HEK293T (cell line): Measurements from ENCODE around the gene AGMO.

ENCODE experiments used
- CTCF ChIA-PET: fragments of 350-600 bp; formaldehyde crosslinking; extraction: SDS; loops from one replicate; lab custom pipeline; 2021; ENCODE audit warnings: antibody characterized with exemption, inconsistent platforms; lab: Yijun Ruan, JAX
- POLR2A ChIA-PET: fragments of 350-600 bp; formaldehyde crosslinking; extraction: SDS; loops from one replicate; lab custom pipeline; 2020; ENCODE audit warnings: antibody characterized with exemption, inconsistent platforms; lab: Yijun Ruan, JAX
- DNase-seq: peaks from one replicate; pipeline ENCODE4 v3.0.0; 2012; ENCODE audit warnings: mixed read lengths; ENCODE audit errors: extremely low spot score
- ARNT ChIP-seq: fragments of 450-650 bp; IDR thresholded peaks from 2 replicates; pipeline ENCODE4 v1.6.1; 2017; ENCODE audit warnings: mild to moderate bottlenecking
- BHLHE40 ChIP-seq: fragments of 450-650 bp; IDR thresholded peaks from 2 replicates; pipeline ENCODE4 v1.6.1; 2016; ENCODE audit warnings: mild to moderate bottlenecking, moderate library complexity, borderline replicate concordance
- CTBP1 ChIP-seq: fragments of 450-650 bp; IDR thresholded peaks from 2 replicates; pipeline ENCODE4 v1.6.1; 2016; ENCODE audit warnings: borderline replicate concordance
- ELF4 ChIP-seq: fragments of 450-650 bp; IDR thresholded peaks from 2 replicates; pipeline ENCODE4 v1.6.1; 2017; ENCODE audit warnings: antibody characterized with exemption
- FOXA1 ChIP-seq: fragments of 450-650 bp; IDR thresholded peaks from 2 replicates; pipeline ENCODE4 v1.6.1; 2016; ENCODE audit warnings: mild to moderate bottlenecking
- FOXK2 ChIP-seq: fragments of 450-650 bp; IDR thresholded peaks from 2 replicates; pipeline ENCODE4 v1.6.1; 2016; ENCODE audit warnings: mild to moderate bottlenecking
- FOXM1 ChIP-seq: fragments of 450-650 bp; IDR thresholded peaks from 2 replicates; pipeline ENCODE4 v1.6.1; 2017; ENCODE audit warnings: mild to moderate bottlenecking, borderline replicate concordance
- HDGF ChIP-seq: fragments of 450-650 bp; IDR thresholded peaks from 2 replicates; pipeline ENCODE4 v1.6.1; 2017; ENCODE audit warnings: antibody characterized with exemption, borderline replicate concordance
- L3MBTL2 ChIP-seq: fragments of 450-650 bp; conservative IDR thresholded peaks from 2 replicates; pipeline ENCODE4 v1.6.1; 2016; ENCODE audit warnings: mild to moderate bottlenecking
- LEF1 ChIP-seq: fragments of 450-650 bp; IDR thresholded peaks from 2 replicates; pipeline ENCODE4 v1.6.1; 2017; ENCODE audit warnings: mild to moderate bottlenecking, borderline replicate concordance
- NFRKB ChIP-seq: fragments of 450-650 bp; IDR thresholded peaks from 2 replicates; pipeline ENCODE4 v1.6.1; 2016; ENCODE audit warnings: mild to moderate bottlenecking, moderate library complexity
- PKNOX1 ChIP-seq: fragments of 450-650 bp; IDR thresholded peaks from 2 replicates; pipeline ENCODE4 v1.6.1; 2016
- SP1 ChIP-seq: fragments of 450-650 bp; IDR thresholded peaks from 2 replicates; pipeline ENCODE4 v1.6.1; 2017
- SUZ12 ChIP-seq: fragments of 450-650 bp; IDR thresholded peaks from 2 replicates; pipeline ENCODE4 v1.6.1; 2016; ENCODE audit warnings: mild to moderate bottlenecking
- TARDBP ChIP-seq: fragments of 450-650 bp; IDR thresholded peaks from 2 replicates; pipeline ENCODE4 v1.6.1; 2016
- ZNF384 ChIP-seq: fragments of 450-650 bp; IDR thresholded peaks from 2 replicates; pipeline ENCODE4 v1.6.1; 2016

The AGMO gene

GRCh38 chr7:15424468-15424867 lies 137.3 kb downstream of the AGMO start:
- TF ChIP-seq TARDBP = no peak
- no peak for TF ChIP-seq HDGF
- TF ChIP-seq BHLHE40 = no peak
- TF ChIP-seq SP1 = no peak
- TF ChIP-seq ARNT = no peak
- no peak for TF ChIP-seq CTBP1
- TF ChIP-seq PKNOX1 = no peak
- no peak for TF ChIP-seq NFRKB
- no peak for TF ChIP-seq L3MBTL2
- TF ChIP-seq ZNF384 = no peak
- TF ChIP-seq SUZ12 = no peak
- ChIA-PET POLR2A (no interaction called here), CTCF (no interaction called here)
- DNase-seq = no peak

DNA sequence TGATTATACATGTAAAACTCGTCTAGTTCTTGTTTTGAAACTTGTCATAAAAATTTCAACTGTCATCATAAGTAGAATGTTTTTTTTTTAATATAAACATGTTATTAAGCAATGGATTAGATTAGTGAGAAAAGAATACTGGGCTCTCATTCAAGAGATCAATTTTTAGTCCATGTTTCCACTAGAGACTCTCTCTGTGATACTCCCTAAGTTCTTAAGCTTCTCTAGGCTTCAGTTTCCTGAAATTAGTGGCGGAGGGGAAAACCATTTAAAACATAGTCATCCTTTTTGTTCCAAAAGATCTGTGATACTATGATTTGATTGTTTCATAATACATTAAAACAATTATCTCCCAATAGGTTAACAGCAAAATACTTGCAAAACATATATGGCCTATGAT lies 142.2 kb downstream of the AGMO start:
- DNase-seq = no peak
- ChIA-PET POLR2A (no interaction called here), CTCF (no interaction called here)
- TF ChIP-seq SUZ12 (no peak), HDGF (no peak), NFRKB (no peak), L3MBTL2 (no peak), TARDBP (no peak), FOXM1 (no peak), LEF1 (no peak)

DNA sequence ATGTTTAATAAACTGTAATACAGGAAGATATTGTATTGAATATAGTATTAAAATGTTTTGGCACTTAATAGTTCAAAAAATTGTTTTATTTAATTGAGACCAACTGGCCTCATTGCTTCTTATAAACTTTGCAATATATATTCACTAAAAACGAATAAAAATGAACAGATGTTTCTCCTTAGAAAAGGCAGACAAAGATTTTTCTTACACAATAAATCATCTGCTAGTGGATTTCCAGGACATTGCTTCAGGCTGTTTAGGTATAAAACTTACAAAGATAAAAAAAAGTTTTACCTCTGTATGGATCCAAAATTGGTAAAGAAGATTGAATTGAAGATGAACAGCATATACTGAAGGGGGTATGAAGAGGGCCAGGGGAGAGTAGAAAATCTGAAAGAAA lies 143.6 kb downstream of the AGMO start:
- CTCF ChIA-PET = no interaction called here
- no peak for DNase-seq
- POLR2A ChIA-PET = no interaction called here
- TF ChIP-seq LEF1 (no peak), FOXK2 (no peak), ARNT (no peak), ZNF384 (no peak), BHLHE40 (no peak), TARDBP (no peak)

DNA sequence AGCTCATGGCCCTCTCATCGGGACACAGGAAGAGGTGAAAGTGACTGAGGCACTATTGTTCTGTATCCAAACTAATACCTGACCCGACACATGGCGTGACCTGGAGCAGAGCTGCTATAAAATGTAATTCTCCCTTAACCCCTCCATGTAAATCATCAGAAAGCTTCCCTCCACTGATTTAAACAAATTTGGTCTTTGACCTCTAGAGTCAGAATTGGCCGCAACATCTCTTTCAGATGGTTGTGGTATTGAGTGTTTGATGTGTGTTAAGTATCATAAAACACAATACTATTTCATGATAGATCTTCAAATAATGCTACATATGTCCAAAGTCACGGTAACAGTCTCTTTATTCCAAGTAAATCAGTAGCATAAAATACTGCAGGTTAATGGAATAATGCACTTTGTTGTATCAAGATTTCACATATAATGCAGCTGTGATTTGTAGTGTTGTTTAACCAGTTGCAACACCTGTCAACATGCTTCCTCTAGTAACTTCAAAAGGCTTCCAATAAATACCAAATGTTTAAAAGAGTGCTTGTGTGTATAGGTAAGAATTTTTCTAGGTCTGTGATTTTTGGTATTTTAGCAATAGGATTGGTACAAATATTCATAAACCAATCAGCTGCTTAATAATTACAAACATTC lies 144.3 kb downstream of the AGMO start:
- no peak for DNase-seq
- POLR2A ChIA-PET = no interaction called here
- CTCF ChIA-PET = no interaction called here
- no peak for TF ChIP-seq SP1
- no peak for TF ChIP-seq ELF4
- no peak for TF ChIP-seq PKNOX1
- no peak for TF ChIP-seq ARNT
- no peak for TF ChIP-seq HDGF
- no peak for TF ChIP-seq NFRKB
- TF ChIP-seq ZNF384 = no peak
- no peak for TF ChIP-seq FOXK2
- TF ChIP-seq SUZ12 = no peak

DNA sequence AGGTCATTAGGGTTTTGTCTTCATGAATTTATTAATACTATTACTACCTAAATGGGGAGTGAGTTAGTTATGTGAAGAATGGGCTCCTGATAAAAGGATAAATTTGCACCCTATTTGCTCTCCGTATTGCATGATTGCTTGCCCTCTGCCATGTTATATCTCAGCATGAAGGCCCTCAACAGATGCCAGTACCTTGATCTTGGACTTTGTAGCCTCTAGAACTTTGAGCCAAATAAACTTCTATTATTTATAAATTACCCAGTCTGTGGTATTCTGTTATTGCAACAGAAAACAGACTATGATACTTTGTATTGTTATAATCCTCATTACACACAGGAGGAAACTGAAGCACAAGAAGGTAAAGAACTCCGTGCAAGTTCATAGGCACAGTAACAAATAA lies 150.8 kb downstream of the AGMO start:
- POLR2A ChIA-PET = no interaction called here
- CTCF ChIA-PET = no interaction called here
- no peak for DNase-seq
- no peak for TF ChIP-seq ARNT
- no peak for TF ChIP-seq FOXK2
- TF ChIP-seq ZNF384 = no peak
- TF ChIP-seq SP1 = no peak
- no peak for TF ChIP-seq L3MBTL2
- TF ChIP-seq FOXA1 = no peak

DNA sequence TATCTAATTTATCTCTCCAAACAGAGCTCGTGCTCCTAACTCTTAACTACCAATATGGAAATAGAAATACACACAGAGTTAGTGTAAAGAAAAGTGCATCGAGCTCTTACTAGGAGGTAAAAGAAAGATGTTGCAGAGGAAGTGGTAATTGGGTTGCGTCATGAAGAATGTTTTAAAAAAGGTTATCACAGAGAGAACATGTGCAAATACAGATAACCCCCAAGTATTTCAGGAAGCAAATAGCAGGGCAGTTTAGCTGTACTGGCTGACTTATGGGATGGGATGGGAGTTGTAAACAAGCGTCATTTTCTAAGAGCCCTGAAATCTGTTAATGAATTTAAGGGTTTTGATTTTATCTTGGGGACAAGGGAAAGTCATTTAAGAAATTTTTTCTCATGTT lies 153.9 kb downstream of the AGMO start:
- CTCF ChIA-PET = no interaction called here
- POLR2A ChIA-PET = no interaction called here
- TF ChIP-seq PKNOX1 (no peak), FOXK2 (no peak), L3MBTL2 (no peak), BHLHE40 (no peak), FOXM1 (no peak), ZNF384 (no peak), SUZ12 (no peak), NFRKB (no peak), TARDBP (no peak), FOXA1 (no peak), CTBP1 (no peak), LEF1 (no peak), SP1 (no peak), HDGF (no peak), ARNT (no peak), ELF4 (no peak)
- no peak for DNase-seq

DNA sequence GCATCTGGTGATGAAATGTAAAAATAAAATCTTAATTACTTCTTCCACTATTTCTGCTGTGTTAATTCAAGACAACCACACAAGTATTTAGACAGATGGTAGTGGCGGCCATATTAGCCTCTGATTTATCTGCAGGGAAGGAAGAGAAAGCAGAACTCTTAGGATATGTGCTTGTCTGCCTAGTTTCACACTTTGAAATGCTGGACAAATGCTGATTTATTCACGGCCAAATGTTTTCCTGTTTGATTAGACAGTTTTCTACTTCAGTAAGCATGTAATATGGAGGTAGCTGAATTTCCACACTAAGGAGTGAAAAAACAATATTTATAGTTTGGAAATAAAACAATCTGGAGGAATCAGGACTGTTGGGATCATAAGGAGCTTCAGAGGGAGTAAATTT lies 158.1 kb downstream of the AGMO start:
- CTCF ChIA-PET = no interaction called here
- DNase-seq = no peak
- no peak for TF ChIP-seq PKNOX1
- TF ChIP-seq NFRKB = no peak
- TF ChIP-seq SP1 = no peak
- TF ChIP-seq LEF1 = no peak
- POLR2A ChIA-PET = no interaction called here
